ENCODE measurements around the gene MT1E. TPM values are rescaled to one million over a fixed set of nuclear protein-coding genes. Genes with fewer than 3 reads are reported as not detected.
"Not testable (repeated sequence)": the region's sequence is repeated elsewhere in the genome, so short reads cannot be mapped to it uniquely, and the experiment has no call there.

Gene MT1E
- polyA plus RNA-seq, 5 donors = 10.6 to 21.5 (median 15.0) TPM

- no peak for DNase-seq
These were observed 19.5 kb upstream of the MT1E start for GRCh38 chr16:56606071-56606475.

GRCh38 chr16:56606476-56607108 is 19.0 kb upstream of the MT1E start:
- DNase-seq = peak; percentile 87 to 93

- DNase-seq = peak; percentile 80 to 84
These were observed 18.4 kb upstream of the MT1E start for GRCh38 chr16:56607109-56607618.

- no peak for DNase-seq
These were observed 17.9 kb upstream of the MT1E start for GRCh38 chr16:56607675-56608042.

GRCh38 chr16:56608043-56608875 is 17.3 kb upstream of the MT1E start, which contains the start of gene MT2A:
Gene MT2A (plus strand): TSS chr16:56608584. CDS start chr16:56608656, 72 bp downstream.
- DNase-seq = peak; percentile 90 to 91

GRCh38 chr16:56608876-56609462 is 16.6 kb upstream of the MT1E start:
- DNase-seq = no peak

GRCh38 chr16:56609463-56609921 is 16.1 kb upstream of the MT1E start:
- DNase-seq = peak; percentile 71 to 84

- DNase-seq = no peak
These were observed 15.5 kb upstream of the MT1E start for GRCh38 chr16:56610017-56610608.

- no peak for DNase-seq
These were observed 14.9 kb upstream of the MT1E start for GRCh38 chr16:56610609-56611111.

- no peak for DNase-seq
These were observed 14.2 kb upstream of the MT1E start for GRCh38 chr16:56611281-56611833.

- no peak for DNase-seq
These were observed 11.9 kb upstream of the MT1E start for GRCh38 chr16:56613706-56614105.

- no peak for DNase-seq
These were observed 11.0 kb upstream of the MT1E start for GRCh38 chr16:56614549-56614991.

- DNase-seq = no peak
These were observed 10.2 kb upstream of the MT1E start for GRCh38 chr16:56615353-56615752.

- DNase-seq = no peak
These were observed 8.9 kb upstream of the MT1E start for GRCh38 chr16:56616608-56617211.

GRCh38 chr16:56617212-56618085 is 8.1 kb upstream of the MT1E start:
- peak; percentile 77 to 84 for DNase-seq

- no peak for DNase-seq
These were observed 7.4 kb upstream of the MT1E start for GRCh38 chr16:56618138-56618537.

GRCh38 chr16:56620339-56620897 is 5.2 kb upstream of the MT1E start:
- no peak for DNase-seq

GRCh38 chr16:56621665-56622445 is 3.7 kb upstream of the MT1E start:
- DNase-seq = not testable (repeated sequence)

GRCh38 chr16:56623184-56623583 is 2.4 kb upstream of the MT1E start:
- DNase-seq = not testable (repeated sequence)

Measured in right lung (tissue), 5 donors.